Measurements from ENCODE around the gene ADAMTSL2.

- TF ChIP-seq POLR2A (IDR thresholded peaks at IDR 0.05), result no peak
- TF ChIP-seq, protein P1, sequence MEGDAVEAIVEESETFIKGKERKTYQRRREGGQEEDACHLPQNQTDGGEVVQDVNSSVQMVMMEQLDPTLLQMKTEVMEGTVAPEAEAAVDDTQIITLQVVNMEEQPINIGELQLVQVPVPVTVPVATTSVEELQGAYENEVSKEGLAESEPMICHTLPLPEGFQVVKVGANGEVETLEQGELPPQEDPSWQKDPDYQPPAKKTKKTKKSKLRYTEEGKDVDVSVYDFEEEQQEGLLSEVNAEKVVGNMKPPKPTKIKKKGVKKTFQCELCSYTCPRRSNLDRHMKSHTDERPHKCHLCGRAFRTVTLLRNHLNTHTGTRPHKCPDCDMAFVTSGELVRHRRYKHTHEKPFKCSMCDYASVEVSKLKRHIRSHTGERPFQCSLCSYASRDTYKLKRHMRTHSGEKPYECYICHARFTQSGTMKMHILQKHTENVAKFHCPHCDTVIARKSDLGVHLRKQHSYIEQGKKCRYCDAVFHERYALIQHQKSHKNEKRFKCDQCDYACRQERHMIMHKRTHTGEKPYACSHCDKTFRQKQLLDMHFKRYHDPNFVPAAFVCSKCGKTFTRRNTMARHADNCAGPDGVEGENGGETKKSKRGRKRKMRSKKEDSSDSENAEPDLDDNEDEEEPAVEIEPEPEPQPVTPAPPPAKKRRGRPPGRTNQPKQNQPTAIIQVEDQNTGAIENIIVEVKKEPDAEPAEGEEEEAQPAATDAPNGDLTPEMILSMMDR (IDR thresholded peaks at IDR 0.05), result no peak
Measured at GRCh38 chr9:133574771-133575170, 40.3 kb downstream of the ADAMTSL2 start.
